B cell (primary cell): ENCODE measurements around the gene ABHD17B. TPM values are rescaled to one million over a fixed set of nuclear protein-coding genes. Genes with fewer than 3 reads are reported as not detected.

Experiments used
- ATAC-seq: fragments of 200-7000 bp; cut with Tn5 transposase; one replicate; pipeline ENCODE4 v1.10.0; 2021; ENCODE audit warnings: low read depth, mild to moderate bottlenecking, moderate number of reproducible peaks, moderate library complexity
- CTCF ChIA-PET: fragments of 350-600 bp; sonication (Branson Sonifier 250); formaldehyde crosslinking; loops from one replicate; lab custom pipeline; 2021; ENCODE audit warnings: antibody characterized with exemption, inconsistent platforms; lab: Charles Lee
- POLR2A ChIA-PET: fragments of 350-600 bp; sonication (Branson Sonifier 250); formaldehyde crosslinking; loops from one replicate; lab custom pipeline; 2021; ENCODE audit warnings: antibody characterized with exemption; lab: Charles Lee
- DNase-seq: peaks from one replicate; pipeline ENCODE4 v3.0.0; 2013
- H2AFZ ChIP-seq: 2 replicates; pipeline ENCODE4 v1.6.1; 2012; ENCODE audit warnings: mild to moderate bottlenecking, low read depth, low read length; ENCODE audit not compliant: insufficient read depth, poor library complexity, severe bottlenecking
- H3K27ac ChIP-seq, 2 donors: 1 replicate in 1 of 2; 2 replicates in 1 of 2; pipeline ENCODE4 v1.5.1; 2012 to 2013; ENCODE audit warnings: low read length in 2 of 2, mild to moderate bottlenecking in 2 of 2, moderate library complexity in 1 of 2
- H3K27me3 ChIP-seq, 4 experiments: fragments of 200-600 bp in 1 of 4; sonication (generic) in 1 of 4; replicated peaks in 1 of 4; 1 replicate in 2 of 4; 2 replicates in 2 of 4; pipeline versions ENCODE4 v1.6.1 to v1.7.0; 2013 to 2016; ENCODE audit warnings: low read length in 3 of 4, mild to moderate bottlenecking in 2 of 4, mixed read lengths in 1 of 4, moderate library complexity in 1 of 4; ENCODE audit not compliant: insufficient read depth in 4 of 4, control insufficient read depth in 3 of 4; ENCODE audit errors: control extremely low read depth in 1 of 4
- H3K36me3 ChIP-seq, 2 experiments: replicated peaks in 1 of 2; 1 replicate in 1 of 2; 2 replicates in 1 of 2; pipeline versions ENCODE4 v1.6.1 to v1.7.1; 2013; ENCODE audit warnings: low read length in 1 of 2; ENCODE audit not compliant: insufficient read depth in 2 of 2, control insufficient read depth in 1 of 2; ENCODE audit errors: control extremely low read depth in 1 of 2, extremely low read depth in 1 of 2
- H3K4me1 ChIP-seq, 2 donors: fragments of 200-600 bp in 1 of 2; sonication (generic) in 1 of 2; 1 replicate in 1 of 2; 2 replicates in 1 of 2; pipeline versions ENCODE4 v1.5.1 to v1.6.1; 2013 to 2017; ENCODE audit warnings: low read length in 2 of 2; ENCODE audit not compliant: control insufficient read depth in 2 of 2, insufficient read depth in 2 of 2
- H3K4me2 ChIP-seq: replicated peaks from 2 replicates; pipeline ENCODE3; 2012; ENCODE audit warnings: mild to moderate bottlenecking, low read depth, low read length; ENCODE audit not compliant: poor library complexity, severe bottlenecking
- H3K4me3 ChIP-seq, 5 experiments: fragments of 200-600 bp in 1 of 5; sonication (generic) in 1 of 5; 1 replicate in 3 of 5; 2 replicates in 2 of 5; pipeline versions ENCODE4 v1.5.1 to v1.7.0; 2011 to 2016; ENCODE audit warnings: low read length in 4 of 5, mild to moderate bottlenecking in 4 of 5, low read depth in 2 of 5, control low read depth in 1 of 5, moderate library complexity in 1 of 5; ENCODE audit not compliant: insufficient read depth in 1 of 5; ENCODE audit errors: control extremely low read depth in 1 of 5, extremely low read depth in 1 of 5
- H3K79me2 ChIP-seq: fragments of 200-600 bp; sonication (generic); one replicate; pipeline ENCODE4 v1.6.0; 2016; ENCODE audit warnings: low read length; ENCODE audit not compliant: control insufficient read depth, insufficient read depth
- H3K9ac ChIP-seq: fragments of 200-600 bp; sonication (generic); 2 replicates; pipeline ENCODE4 v1.6.1; 2017; ENCODE audit warnings: mild to moderate bottlenecking, low read length, moderate library complexity
- H3K9me3 ChIP-seq, 3 donors: one replicate each; pipeline versions ENCODE4 v1.6.1 to v1.7.1; 2013; ENCODE audit warnings: low read length in 2 of 3; ENCODE audit not compliant: control insufficient read depth in 2 of 3, insufficient read depth in 1 of 3; ENCODE audit errors: control extremely low read depth in 1 of 3
- H4K20me1 ChIP-seq: 2 replicates; pipeline ENCODE4 v1.6.0; 2012; ENCODE audit warnings: mild to moderate bottlenecking, low read length; ENCODE audit not compliant: insufficient read depth, control insufficient read depth, poor library complexity, severe bottlenecking
- H3K27ac Mint-ChIP-seq: one replicate; pipeline ENCODE4 v1.8.0; 2021; ENCODE audit warnings: mixed read lengths
- H3K27me3 Mint-ChIP-seq: one replicate; pipeline ENCODE4 v1.8.0; 2021; ENCODE audit warnings: mixed read lengths
- H3K4me1 Mint-ChIP-seq: one replicate; pipeline ENCODE4 v1.8.0; 2021; ENCODE audit warnings: mixed read lengths
- H3K4me3 Mint-ChIP-seq: one replicate; pipeline ENCODE4 v1.8.0; 2021; ENCODE audit warnings: mixed read lengths
- H3K9me3 Mint-ChIP-seq: one replicate; pipeline ENCODE4 v1.8.0; 2022; ENCODE audit warnings: mixed read lengths; ENCODE audit not compliant: insufficient read depth
- CTCF ChIP-seq: fragments of 200-600 bp; IDR thresholded peaks from one replicate; pipeline ENCODE4 v1.8.0; 2022; ENCODE audit warnings: antibody characterized with exemption, mild to moderate bottlenecking
- EZH2 ChIP-seq: IDR thresholded peaks from 2 replicates; pipeline ENCODE4 v1.6.1; 2012; ENCODE audit warnings: borderline replicate concordance, low read depth, mild to moderate bottlenecking, moderate library complexity, low read length; ENCODE audit not compliant: insufficient read depth, poor library complexity, severe bottlenecking
- WGBS: methylation state at CpG from one replicate; pipeline ENCODE4 v1.1.5; 2013; ENCODE audit warnings: missing lambda C conversion rate; ENCODE audit not compliant: insufficient coverage; 5-methylcytosine and 5-hydroxymethylcytosine counted together
- intact Hi-C: fragments of 100-400 bp; cut with micrococcal nuclease; formaldehyde crosslinking; loops from one replicate; pipeline ENCODE4 v1.10.0; 2022
- polyA plus RNA-seq: library from polyadenylated mRNA; depleted of rRNA; stranded (reverse); fragments of >200 nt; gene quantifications from 2 replicates; pipeline ENCODE4 v1.2.3, GENCODE V29; 2012
- total RNA-seq, 2 donors: library from RNA; stranded (reverse); fragments of 120-200 nt in 1 of 2; gene quantifications; 1 replicate in 1 of 2; 2 replicates in 1 of 2; pipeline versions ENCODE4 v1.2.3 to v1.2.4, GENCODE V29; 2013 to 2022

The ABHD17B gene
- total and polyA plus RNA-seq, 2 donors (not counting 1 experiment from before 2014, with no cell fraction given): 11.3 to 24.4 TPM

- ChIA-PET POLR2A (no interaction called here), CTCF (interaction anchor here (2.4 kb wide), 1 partner anchor 35 kb away, joined by 9 read pairs; no protein-coding TSS in a partner anchor)
- WGBS: 90% methylated on average over 3 of the region's 5 CpGs
- no peak overlapping the region for H3K4me3 ChIP-seq
- intact Hi-C loops: no loop called here
- H3K27ac ChIP-seq: no peak overlapping the region
- H3K4me1 ChIP-seq: no peaks in the 10 kb centered on the region
- H3K4me2 ChIP-seq: no peak overlapping the region
- H3K4me1 Mint-ChIP-seq: no peaks in the 10 kb centered on the region
- H3K27me3 ChIP-seq: no peaks in the 10 kb centered on the region
- H3K36me3 ChIP-seq: peaks cover 0 to 5% of the 10 kb centered on the region in 2 experiments
- no peak overlapping the region for H3K4me3 Mint-ChIP-seq
- H3K9me3 ChIP-seq: peaks cover 0 to 12% (median 10%) of the 10 kb centered on the region in 3 donors
- H3K9me3 Mint-ChIP-seq: peaks cover 2% of the 10 kb centered on the region
- H4K20me1 ChIP-seq: no peaks in the 10 kb centered on the region
- DNase-seq: no peak
- TF ChIP-seq EZH2: no peak
- no peak for TF ChIP-seq CTCF
- H3K27ac Mint-ChIP-seq: no peak overlapping the region
- H3K27me3 Mint-ChIP-seq: no peaks in the 10 kb centered on the region
- H3K79me2 ChIP-seq: no peaks in the 10 kb centered on the region
- no peak overlapping the region for H3K9ac ChIP-seq
- no peak for ATAC-seq
- no peak overlapping the region for H2AFZ ChIP-seq
These were observed 56.2 kb downstream of the ABHD17B start for GRCh38 chr9:71854811-71855210.

- CTCF ChIA-PET: interaction anchor here (0.5 kb wide), 1 partner anchor 36 kb away, joined by 3 read pairs; no protein-coding TSS in a partner anchor
- no peak for TF ChIP-seq EZH2
- TF ChIP-seq CTCF: no peak
- ATAC-seq (no peak), DNase-seq (no peak)
- Histone ChIP-seq H3K9ac (no peak overlapping the region), H3K36me3 (no peaks in the 10 kb centered on the region), H3K9me3 (peaks cover 0 to 9% (median 0%) of the 10 kb centered on the region in 3 donors), H3K4me1 (no peaks in the 10 kb centered on the region), H2AFZ (no peak overlapping the region), H3K27ac (no peak overlapping the region), H4K20me1 (no peaks in the 10 kb centered on the region), H3K79me2 (no peaks in the 10 kb centered on the region), H3K4me3 (no peak overlapping the region), H3K27me3 (no peaks in the 10 kb centered on the region), H3K4me2 (no peak overlapping the region)
- no peaks in the 10 kb centered on the region for H3K4me1 Mint-ChIP-seq
- H3K27ac Mint-ChIP-seq: no peak overlapping the region
- POLR2A ChIA-PET: no interaction called here
- H3K27me3 Mint-ChIP-seq: no peaks in the 10 kb centered on the region
- no CpG with 5 or more reads among the region's 1 CpG for WGBS
- intact Hi-C loops: no loop called here
- peaks cover 1% of the 10 kb centered on the region for H3K9me3 Mint-ChIP-seq
- H3K4me3 Mint-ChIP-seq: no peak overlapping the region
These were observed 57.9 kb downstream of the ABHD17B start for GRCh38 chr9:71853084-71853483.
